ENCODE results near the gene PURB.
"Not testable (repeated sequence)": the region's sequence is repeated elsewhere in the genome, so short reads cannot be mapped to it uniquely, and the experiment has no call there.

The PURB gene

DNA sequence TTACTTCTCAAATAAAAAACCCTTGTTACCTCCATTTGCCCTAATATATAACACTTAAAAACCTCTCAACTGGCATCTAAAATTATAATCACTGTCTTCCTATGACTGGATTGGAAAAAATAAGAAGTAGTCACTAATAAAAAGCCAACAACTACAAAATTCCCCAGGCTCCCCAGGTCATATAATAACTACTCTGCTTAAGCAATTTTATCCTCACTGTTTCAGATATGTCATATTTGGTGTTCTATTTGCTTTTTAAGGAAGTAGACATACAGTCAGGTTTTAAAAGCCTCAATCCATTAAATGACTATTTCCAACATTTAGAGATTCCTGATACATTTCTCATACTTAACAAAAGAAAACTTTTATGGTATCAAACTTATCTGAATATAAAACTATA is 39.9 kb downstream of the PURB start:
- peak overlapping the region; percentile 43 for H3K4me3 ChIP-seq (replicated peaks; ENCODE audit: insufficient read depth, low read length)
- H3K27me3 ChIP-seq (ENCODE audit: insufficient read depth, poor library complexity, severe bottlenecking): no peaks in the 10 kb centered on the region
- peak overlapping the region; percentile 47 for H3K27ac ChIP-seq (replicated peaks)
- DNase-seq (ENCODE audit: low read depth in 1 of 2, low spot score in 1 of 2): no peak
- TF ChIP-seq, protein P1, sequence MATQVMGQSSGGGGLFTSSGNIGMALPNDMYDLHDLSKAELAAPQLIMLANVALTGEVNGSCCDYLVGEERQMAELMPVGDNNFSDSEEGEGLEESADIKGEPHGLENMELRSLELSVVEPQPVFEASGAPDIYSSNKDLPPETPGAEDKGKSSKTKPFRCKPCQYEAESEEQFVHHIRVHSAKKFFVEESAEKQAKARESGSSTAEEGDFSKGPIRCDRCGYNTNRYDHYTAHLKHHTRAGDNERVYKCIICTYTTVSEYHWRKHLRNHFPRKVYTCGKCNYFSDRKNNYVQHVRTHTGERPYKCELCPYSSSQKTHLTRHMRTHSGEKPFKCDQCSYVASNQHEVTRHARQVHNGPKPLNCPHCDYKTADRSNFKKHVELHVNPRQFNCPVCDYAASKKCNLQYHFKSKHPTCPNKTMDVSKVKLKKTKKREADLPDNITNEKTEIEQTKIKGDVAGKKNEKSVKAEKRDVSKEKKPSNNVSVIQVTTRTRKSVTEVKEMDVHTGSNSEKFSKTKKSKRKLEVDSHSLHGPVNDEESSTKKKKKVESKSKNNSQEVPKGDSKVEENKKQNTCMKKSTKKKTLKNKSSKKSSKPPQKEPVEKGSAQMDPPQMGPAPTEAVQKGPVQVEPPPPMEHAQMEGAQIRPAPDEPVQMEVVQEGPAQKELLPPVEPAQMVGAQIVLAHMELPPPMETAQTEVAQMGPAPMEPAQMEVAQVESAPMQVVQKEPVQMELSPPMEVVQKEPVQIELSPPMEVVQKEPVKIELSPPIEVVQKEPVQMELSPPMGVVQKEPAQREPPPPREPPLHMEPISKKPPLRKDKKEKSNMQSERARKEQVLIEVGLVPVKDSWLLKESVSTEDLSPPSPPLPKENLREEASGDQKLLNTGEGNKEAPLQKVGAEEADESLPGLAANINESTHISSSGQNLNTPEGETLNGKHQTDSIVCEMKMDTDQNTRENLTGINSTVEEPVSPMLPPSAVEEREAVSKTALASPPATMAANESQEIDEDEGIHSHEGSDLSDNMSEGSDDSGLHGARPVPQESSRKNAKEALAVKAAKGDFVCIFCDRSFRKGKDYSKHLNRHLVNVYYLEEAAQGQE (IDR thresholded peaks at IDR 0.05; ENCODE audit: insufficient replicate concordance, low read depth): no peak

DNA sequence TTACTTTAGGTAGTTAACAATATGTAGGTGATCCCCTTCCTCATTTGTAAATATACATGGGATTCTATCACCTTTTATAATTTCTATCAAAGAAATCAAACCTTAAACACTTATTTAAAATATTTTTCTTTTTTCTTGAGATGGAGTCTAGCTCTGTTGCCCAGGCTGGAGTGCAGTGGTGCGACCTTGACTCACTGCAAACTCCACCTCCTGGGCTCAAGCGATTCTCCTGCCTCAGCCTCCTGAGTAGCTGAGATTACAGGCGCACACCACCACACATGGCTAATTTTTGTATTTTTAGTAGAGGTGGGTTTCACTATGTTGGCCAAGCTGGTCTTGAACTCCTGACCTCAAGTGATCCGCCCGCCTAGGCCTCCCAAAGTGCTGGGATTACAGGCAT is 41.9 kb downstream of the PURB start:
- H3K27ac ChIP-seq (replicated peaks); H3K27me3 ChIP-seq (ENCODE audit: insufficient read depth, poor library complexity, severe bottlenecking); H3K4me3 ChIP-seq (replicated peaks; ENCODE audit: insufficient read depth, low read length); DNase-seq (ENCODE audit: low read depth in 1 of 2, low spot score in 1 of 2): not testable (repeated sequence)

DNA sequence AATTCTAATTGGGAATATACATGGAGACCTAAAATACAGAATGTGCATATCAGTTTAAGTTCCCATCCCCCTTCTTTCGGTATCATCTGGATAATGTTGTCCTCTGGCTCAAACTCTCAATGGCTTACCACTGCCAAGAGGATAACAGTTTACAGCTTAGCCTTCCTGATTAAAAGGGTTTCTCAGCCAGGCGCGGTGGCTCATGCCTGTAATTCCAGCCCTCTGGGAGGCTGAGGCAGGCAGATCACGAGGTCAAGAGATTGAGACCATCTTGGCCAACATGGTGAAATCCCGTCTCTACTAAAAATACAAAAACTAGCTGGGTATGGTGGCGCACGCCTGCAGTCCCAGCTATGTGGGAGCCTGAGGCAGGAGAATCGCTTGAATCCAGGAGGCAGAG is 42.7 kb downstream of the PURB start:
- not testable (repeated sequence) for H3K4me3 ChIP-seq (replicated peaks; ENCODE audit: insufficient read depth, low read length); H3K27me3 ChIP-seq (ENCODE audit: insufficient read depth, poor library complexity, severe bottlenecking); DNase-seq (ENCODE audit: low read depth in 1 of 2, low spot score in 1 of 2); H3K27ac ChIP-seq (replicated peaks)

DNA sequence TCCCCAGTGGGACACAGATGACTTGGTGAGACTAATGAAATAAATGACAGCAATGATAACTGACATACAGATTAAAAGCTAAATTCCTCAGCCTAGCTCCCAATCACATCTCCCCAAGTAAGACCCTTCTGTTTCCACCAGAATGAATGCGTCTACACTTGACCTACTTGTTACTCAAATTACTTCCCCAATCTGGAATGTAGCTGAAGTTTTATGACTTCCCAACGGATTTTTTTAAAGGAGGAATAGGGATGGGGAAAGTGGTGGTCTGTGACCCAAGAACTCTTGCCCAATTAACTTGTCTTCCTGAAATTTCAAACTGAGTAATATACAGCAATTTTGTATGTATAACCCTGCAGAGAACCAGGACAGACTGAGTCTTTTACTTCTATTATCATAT is 46.6 kb downstream of the PURB start:
- no peak for DNase-seq (ENCODE audit: low read depth in 1 of 2, low spot score in 1 of 2)
- TF ChIP-seq SPI1 (IDR thresholded peaks at IDR 0.05; ENCODE audit: borderline replicate concordance, low read depth) (no peak), GABPA (IDR thresholded peaks at IDR 0.05; ENCODE audit: low read depth) (no peak), POLR2AphosphoS5 (IDR thresholded peaks at IDR 0.05; ENCODE audit: low read depth) (no peak)
- TF ChIP-seq, protein P2, sequence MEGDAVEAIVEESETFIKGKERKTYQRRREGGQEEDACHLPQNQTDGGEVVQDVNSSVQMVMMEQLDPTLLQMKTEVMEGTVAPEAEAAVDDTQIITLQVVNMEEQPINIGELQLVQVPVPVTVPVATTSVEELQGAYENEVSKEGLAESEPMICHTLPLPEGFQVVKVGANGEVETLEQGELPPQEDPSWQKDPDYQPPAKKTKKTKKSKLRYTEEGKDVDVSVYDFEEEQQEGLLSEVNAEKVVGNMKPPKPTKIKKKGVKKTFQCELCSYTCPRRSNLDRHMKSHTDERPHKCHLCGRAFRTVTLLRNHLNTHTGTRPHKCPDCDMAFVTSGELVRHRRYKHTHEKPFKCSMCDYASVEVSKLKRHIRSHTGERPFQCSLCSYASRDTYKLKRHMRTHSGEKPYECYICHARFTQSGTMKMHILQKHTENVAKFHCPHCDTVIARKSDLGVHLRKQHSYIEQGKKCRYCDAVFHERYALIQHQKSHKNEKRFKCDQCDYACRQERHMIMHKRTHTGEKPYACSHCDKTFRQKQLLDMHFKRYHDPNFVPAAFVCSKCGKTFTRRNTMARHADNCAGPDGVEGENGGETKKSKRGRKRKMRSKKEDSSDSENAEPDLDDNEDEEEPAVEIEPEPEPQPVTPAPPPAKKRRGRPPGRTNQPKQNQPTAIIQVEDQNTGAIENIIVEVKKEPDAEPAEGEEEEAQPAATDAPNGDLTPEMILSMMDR (IDR thresholded peaks at IDR 0.05; ENCODE audit: insufficient read depth, low read length): no peak
- TF ChIP-seq, protein P1 (IDR thresholded peaks at IDR 0.05; ENCODE audit: insufficient replicate concordance, low read depth): no peak
- no peak overlapping the region for H3K27ac ChIP-seq (replicated peaks)
- H3K27me3 ChIP-seq (ENCODE audit: insufficient read depth, poor library complexity, severe bottlenecking): no peaks in the 10 kb centered on the region
- H3K4me3 ChIP-seq (replicated peaks; ENCODE audit: insufficient read depth, low read length): no peak overlapping the region

DNA sequence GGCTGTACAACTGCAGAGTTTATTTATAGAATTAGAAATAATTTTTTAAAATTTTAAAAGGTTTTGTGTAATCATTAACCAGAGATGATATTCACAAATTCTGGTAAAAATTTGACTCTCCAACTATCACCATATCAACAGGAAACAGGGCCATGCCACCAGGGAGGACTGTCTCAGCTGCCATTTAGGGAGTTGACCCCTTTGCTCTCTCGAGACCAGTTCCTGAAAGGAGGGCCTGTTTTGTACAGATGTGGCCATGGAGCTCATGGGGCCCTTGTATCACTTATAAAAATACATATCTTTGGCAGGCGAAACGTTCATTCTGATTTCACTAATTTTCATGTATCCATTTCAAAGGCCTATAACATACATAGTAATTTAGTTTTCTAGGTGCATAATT is 57.8 kb downstream of the PURB start:
- Histone ChIP-seq H3K27ac (replicated peaks) (no peak overlapping the region), H3K4me3 (replicated peaks; ENCODE audit: insufficient read depth, low read length) (no peak overlapping the region), H3K27me3 (ENCODE audit: insufficient read depth, poor library complexity, severe bottlenecking) (no peaks in the 10 kb centered on the region)
- no peak for DNase-seq (ENCODE audit: low read depth in 1 of 2, low spot score in 1 of 2)
- TF ChIP-seq, protein P2 (IDR thresholded peaks at IDR 0.05; ENCODE audit: insufficient read depth, low read length): no peak
- TF ChIP-seq GABPA (IDR thresholded peaks at IDR 0.05; ENCODE audit: low read depth): no peak
- no peak for TF ChIP-seq POLR2AphosphoS5 (IDR thresholded peaks at IDR 0.05; ENCODE audit: low read depth)
- no peak for TF ChIP-seq SPI1 (IDR thresholded peaks at IDR 0.05; ENCODE audit: borderline replicate concordance, low read depth)
- TF ChIP-seq, protein P1 (IDR thresholded peaks at IDR 0.05; ENCODE audit: insufficient replicate concordance, low read depth): no peak

Data from HL-60 (cell line).